Measurements from ENCODE around the gene ARF1. TPM values are rescaled to one million over a fixed set of nuclear protein-coding genes. Genes with fewer than 3 reads are reported as not detected.
A peak's percentile ranks its signal among the peaks of the same experiment; 100 is the strongest.

The ARF1 gene
- total and polyA plus RNA-seq, 2 of the 13 experiments (the other 11 are each of a cell fraction or from before 2014, with no cell fraction given) = 186 to 327 TPM

DNA sequence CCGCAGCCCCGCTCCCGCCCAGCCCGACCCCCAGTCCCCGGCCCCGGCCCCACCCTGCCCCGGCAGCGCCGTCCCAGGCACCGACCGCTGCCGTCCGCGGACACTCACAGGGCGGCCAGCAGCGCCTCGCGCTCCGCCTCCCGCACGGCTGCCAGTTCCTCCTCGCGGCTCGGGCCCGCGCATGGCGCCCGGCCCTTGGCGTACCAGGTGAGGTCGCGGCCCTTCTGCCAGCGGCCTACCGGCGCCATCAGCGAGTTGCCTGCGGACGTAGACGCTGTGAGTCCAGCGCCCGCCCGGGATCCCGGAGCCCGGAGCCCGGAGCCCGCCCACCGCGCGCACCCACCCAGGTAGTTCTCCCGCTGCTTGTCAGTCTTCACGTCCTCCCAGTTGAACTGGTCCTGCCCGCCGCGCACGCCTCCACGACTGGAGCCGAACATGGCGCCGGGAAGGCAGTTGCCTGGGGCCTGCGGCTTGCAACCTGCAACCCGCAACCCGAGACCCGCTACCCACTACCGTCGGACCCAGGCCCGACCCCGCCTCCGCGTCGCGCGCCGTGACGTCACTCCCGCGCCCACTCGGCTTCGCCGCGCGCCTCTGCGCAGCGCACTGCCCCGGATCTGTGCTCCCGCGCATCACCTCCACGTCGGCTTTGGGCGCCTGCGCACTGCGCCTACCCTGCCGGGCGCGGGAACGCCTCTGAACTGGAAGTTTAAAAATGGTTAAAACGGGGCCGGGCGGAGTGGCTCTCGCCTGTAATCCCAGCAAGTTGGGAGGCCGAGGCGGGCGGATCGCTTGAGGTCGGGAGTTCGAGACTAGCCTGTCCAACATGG, 20.5 kb downstream of the ARF1 start, which contains the start of gene C1orf35 (continued):
- TF ChIP-seq ZNF441 (CRISPR knock-in tag; IDR thresholded peaks at IDR 0.05; ENCODE audit: borderline replicate concordance) (0 out of 2 replicates have a peak, but pooled peaks have one; percentile 6), GZF1 (CRISPR knock-in tag; IDR thresholded peaks at IDR 0.05) (no peak; the same call in 1 of the 2 replicates), NFRKB (IDR thresholded peaks at IDR 0.05) (no peak), ZFYVE20 (CRISPR knock-in tag; IDR thresholded peaks at IDR 0.05; ENCODE audit: borderline replicate concordance, low read depth) (peak; percentile 83; the same call in 1 of the 2 replicates), YEATS2 (CRISPR knock-in tag; IDR thresholded peaks at IDR 0.05; ENCODE audit: borderline replicate concordance) (peak; percentile 98), JUN (CRISPR knock-in tag; IDR thresholded peaks at IDR 0.05) (0 out of 2 replicates have a peak, but pooled peaks have one; percentile 66), ZNF20 (CRISPR knock-in tag; IDR thresholded peaks at IDR 0.05) (no peak), MATR3 (CRISPR knock-in tag; IDR thresholded peaks at IDR 0.05) (no peak), ZSCAN31 (CRISPR knock-in tag; IDR thresholded peaks at IDR 0.05; ENCODE audit: low read depth) (peak; percentile 92), PLRG1 (conservative IDR thresholded peaks at IDR 0.05) (no peak)
- TF ChIP-seq, protein P1, sequence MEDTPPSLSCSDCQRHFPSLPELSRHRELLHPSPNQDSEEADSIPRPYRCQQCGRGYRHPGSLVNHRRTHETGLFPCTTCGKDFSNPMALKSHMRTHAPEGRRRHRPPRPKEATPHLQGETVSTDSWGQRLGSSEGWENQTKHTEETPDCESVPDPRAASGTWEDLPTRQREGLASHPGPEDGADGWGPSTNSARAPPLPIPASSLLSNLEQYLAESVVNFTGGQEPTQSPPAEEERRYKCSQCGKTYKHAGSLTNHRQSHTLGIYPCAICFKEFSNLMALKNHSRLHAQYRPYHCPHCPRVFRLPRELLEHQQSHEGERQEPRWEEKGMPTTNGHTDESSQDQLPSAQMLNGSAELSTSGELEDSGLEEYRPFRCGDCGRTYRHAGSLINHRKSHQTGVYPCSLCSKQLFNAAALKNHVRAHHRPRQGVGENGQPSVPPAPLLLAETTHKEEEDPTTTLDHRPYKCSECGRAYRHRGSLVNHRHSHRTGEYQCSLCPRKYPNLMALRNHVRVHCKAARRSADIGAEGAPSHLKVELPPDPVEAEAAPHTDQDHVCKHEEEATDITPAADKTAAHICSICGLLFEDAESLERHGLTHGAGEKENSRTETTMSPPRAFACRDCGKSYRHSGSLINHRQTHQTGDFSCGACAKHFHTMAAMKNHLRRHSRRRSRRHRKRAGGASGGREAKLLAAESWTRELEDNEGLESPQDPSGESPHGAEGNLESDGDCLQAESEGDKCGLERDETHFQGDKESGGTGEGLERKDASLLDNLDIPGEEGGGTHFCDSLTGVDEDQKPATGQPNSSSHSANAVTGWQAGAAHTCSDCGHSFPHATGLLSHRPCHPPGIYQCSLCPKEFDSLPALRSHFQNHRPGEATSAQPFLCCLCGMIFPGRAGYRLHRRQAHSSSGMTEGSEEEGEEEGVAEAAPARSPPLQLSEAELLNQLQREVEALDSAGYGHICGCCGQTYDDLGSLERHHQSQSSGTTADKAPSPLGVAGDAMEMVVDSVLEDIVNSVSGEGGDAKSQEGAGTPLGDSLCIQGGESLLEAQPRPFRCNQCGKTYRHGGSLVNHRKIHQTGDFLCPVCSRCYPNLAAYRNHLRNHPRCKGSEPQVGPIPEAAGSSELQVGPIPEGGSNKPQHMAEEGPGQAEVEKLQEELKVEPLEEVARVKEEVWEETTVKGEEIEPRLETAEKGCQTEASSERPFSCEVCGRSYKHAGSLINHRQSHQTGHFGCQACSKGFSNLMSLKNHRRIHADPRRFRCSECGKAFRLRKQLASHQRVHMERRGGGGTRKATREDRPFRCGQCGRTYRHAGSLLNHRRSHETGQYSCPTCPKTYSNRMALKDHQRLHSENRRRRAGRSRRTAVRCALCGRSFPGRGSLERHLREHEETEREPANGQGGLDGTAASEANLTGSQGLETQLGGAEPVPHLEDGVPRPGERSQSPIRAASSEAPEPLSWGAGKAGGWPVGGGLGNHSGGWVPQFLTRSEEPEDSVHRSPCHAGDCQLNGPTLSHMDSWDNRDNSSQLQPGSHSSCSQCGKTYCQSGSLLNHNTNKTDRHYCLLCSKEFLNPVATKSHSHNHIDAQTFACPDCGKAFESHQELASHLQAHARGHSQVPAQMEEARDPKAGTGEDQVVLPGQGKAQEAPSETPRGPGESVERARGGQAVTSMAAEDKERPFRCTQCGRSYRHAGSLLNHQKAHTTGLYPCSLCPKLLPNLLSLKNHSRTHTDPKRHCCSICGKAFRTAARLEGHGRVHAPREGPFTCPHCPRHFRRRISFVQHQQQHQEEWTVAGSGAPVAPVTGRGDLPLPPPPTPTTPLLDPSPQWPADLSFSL (CRISPR knock-in tag; IDR thresholded peaks at IDR 0.05) = no peak
- TF ChIP-seq, protein P2, sequence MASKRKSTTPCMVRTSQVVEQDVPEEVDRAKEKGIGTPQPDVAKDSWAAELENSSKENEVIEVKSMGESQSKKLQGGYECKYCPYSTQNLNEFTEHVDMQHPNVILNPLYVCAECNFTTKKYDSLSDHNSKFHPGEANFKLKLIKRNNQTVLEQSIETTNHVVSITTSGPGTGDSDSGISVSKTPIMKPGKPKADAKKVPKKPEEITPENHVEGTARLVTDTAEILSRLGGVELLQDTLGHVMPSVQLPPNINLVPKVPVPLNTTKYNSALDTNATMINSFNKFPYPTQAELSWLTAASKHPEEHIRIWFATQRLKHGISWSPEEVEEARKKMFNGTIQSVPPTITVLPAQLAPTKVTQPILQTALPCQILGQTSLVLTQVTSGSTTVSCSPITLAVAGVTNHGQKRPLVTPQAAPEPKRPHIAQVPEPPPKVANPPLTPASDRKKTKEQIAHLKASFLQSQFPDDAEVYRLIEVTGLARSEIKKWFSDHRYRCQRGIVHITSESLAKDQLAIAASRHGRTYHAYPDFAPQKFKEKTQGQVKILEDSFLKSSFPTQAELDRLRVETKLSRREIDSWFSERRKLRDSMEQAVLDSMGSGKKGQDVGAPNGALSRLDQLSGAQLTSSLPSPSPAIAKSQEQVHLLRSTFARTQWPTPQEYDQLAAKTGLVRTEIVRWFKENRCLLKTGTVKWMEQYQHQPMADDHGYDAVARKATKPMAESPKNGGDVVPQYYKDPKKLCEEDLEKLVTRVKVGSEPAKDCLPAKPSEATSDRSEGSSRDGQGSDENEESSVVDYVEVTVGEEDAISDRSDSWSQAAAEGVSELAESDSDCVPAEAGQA (IDR thresholded peaks at IDR 0.05; ENCODE audit: low read depth) = peak; percentile 94
- TF ChIP-seq, protein P2 (CRISPR knock-in tag; IDR thresholded peaks at IDR 0.05; ENCODE audit: borderline replicate concordance) = 0 out of 2 replicates have a peak, but pooled peaks have one; percentile 47
- TF ChIP-seq, protein P3, sequence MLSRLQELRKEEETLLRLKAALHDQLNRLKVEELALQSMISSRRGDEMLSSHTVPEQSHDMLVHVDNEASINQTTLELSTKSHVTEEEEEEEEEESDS (CRISPR knock-in tag; IDR thresholded peaks at IDR 0.05; ENCODE audit: borderline replicate concordance) = no peak
- TF ChIP-seq, protein P4, sequence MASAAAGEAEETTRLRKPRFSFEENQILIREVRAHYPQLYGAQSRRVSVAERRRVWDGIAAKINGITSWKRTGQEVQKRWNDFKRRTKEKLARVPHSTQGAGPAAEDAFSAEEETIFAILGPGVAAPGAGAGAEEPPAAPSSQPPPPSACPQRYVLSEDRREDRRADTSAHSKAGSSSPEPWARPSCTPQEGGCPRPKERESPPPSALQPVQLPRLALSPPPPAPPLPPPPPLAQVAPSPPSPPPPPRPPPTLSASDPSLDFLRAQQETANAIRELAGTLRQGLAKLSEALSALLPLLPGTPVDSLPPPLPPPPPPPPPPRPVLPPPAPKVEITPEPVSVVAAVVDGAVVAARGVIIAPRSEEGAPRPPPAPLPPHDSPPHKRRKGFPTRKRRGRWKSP (CRISPR knock-in tag; IDR thresholded peaks at IDR 0.05) = peak; percentile 95
